GM19324 (cell line): Measurements from ENCODE around the gene SMIM12.

Experiments used
- ATAC-seq: cut with Tn5 transposase; IDR thresholded peaks from one replicate; pipeline ENCODE4 v1.9.1; 2021; ENCODE audit warnings: mild to moderate bottlenecking, moderate library complexity; ENCODE audit not compliant: unreplicated experiment, low FRiP score

The SMIM12 gene

GRCh38 chr1:34808051-34808810 lies 51.3 kb downstream of the SMIM12 start:
- no peak for ATAC-seq

GRCh38 chr1:34806396-34806795 lies 53.2 kb downstream of the SMIM12 start:
- ATAC-seq = no peak

GRCh38 chr1:34803770-34804169 lies 55.8 kb downstream of the SMIM12 start:
- no peak for ATAC-seq
